ENCODE measurements around the gene KIF26B.
"Not testable (repeated sequence)": the region's sequence is repeated elsewhere in the genome, so short reads cannot be mapped to it uniquely, and the experiment has no call there.

DNA sequence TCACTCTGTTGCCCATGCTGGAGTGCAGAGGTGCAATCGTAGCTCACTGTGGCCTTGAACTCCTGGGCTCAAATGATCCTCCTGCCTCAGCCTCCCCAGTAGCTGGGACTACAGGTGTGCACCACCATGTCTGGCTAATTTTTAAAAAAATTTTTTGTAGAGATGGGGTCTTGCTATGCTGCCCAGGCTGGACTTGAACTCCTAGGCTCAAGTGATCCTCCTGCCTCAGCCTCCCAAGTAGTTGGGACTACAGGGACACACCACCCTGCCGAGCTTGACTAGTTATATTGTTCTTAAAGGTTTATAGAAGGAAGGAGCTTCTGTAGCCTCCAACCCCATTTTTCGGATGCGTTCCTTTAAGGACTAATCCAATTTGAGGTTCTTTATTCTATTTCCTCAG, 248.2 kb downstream of the KIF26B start:
- TF ChIP-seq, protein P1, sequence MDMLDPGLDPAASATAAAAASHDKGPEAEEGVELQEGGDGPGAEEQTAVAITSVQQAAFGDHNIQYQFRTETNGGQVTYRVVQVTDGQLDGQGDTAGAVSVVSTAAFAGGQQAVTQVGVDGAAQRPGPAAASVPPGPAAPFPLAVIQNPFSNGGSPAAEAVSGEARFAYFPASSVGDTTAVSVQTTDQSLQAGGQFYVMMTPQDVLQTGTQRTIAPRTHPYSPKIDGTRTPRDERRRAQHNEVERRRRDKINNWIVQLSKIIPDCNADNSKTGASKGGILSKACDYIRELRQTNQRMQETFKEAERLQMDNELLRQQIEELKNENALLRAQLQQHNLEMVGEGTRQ (IDR thresholded peaks at IDR 0.05; ENCODE audit: borderline replicate concordance, low read depth, low read length): not testable (repeated sequence)
- TF ChIP-seq NRF1 (IDR thresholded peaks at IDR 0.05; ENCODE audit: low read depth, low read length); EZH2phosphoT487 (IDR thresholded peaks at IDR 0.05; ENCODE audit: borderline replicate concordance, low read depth); JUND (IDR thresholded peaks at IDR 0.05); MEF2A (IDR thresholded peaks at IDR 0.05; ENCODE audit: borderline replicate concordance, low read depth); RFX5 (IDR thresholded peaks at IDR 0.05; ENCODE audit: low read length); MXI1 (IDR thresholded peaks at IDR 0.05; ENCODE audit: low read depth, low read length): not testable (repeated sequence)
- TF ChIP-seq, protein P2, sequence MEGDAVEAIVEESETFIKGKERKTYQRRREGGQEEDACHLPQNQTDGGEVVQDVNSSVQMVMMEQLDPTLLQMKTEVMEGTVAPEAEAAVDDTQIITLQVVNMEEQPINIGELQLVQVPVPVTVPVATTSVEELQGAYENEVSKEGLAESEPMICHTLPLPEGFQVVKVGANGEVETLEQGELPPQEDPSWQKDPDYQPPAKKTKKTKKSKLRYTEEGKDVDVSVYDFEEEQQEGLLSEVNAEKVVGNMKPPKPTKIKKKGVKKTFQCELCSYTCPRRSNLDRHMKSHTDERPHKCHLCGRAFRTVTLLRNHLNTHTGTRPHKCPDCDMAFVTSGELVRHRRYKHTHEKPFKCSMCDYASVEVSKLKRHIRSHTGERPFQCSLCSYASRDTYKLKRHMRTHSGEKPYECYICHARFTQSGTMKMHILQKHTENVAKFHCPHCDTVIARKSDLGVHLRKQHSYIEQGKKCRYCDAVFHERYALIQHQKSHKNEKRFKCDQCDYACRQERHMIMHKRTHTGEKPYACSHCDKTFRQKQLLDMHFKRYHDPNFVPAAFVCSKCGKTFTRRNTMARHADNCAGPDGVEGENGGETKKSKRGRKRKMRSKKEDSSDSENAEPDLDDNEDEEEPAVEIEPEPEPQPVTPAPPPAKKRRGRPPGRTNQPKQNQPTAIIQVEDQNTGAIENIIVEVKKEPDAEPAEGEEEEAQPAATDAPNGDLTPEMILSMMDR (IDR thresholded peaks at IDR 0.05): not testable (repeated sequence)

All from SK-N-SH (cell line).